HG03095 (cell line): Measurements from ENCODE around the gene PAX5.

Source experiments
- ATAC-seq: cut with Tn5 transposase; IDR thresholded peaks from one replicate; pipeline ENCODE4 v1.9.1; 2021; ENCODE audit warnings: moderate library complexity; ENCODE audit not compliant: unreplicated experiment

The PAX5 gene

DNA sequence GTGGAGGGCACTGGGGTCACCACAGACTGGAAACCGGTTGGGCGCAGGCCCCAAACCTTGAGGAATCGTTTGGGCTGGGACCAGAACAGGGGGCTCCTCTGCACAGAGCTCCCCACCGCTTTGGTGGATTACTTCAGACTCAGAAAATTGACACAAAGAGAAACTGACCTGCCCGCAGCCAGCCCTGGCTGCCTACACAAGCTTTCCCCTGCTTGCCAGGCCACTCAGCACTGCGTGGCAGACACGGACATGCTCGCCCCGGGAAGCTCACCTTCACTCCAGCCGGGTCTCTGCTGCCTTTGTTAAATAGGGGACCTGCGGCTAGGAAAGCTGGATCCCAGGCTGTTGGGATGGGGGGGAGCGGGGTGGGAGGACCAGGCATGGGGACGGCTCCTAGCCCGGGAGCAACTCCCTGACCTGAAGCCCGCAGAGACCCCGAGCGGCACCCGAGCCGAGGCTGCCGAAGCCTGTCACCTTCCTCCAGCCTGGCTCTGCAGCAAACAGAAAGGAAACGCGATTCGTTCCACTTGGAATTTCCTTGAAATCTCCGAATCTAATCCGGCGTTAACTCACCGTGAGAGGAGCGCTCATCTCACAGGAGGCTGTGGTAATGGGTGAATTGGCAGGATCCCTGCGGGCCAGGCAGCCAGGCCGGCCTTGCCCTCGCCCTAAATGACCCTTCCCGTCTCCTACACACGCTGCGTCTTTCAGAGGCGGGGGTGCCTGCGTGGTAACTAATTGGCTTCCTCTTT is 8.8 kb downstream of the PAX5 start:
- no peak for ATAC-seq

DNA sequence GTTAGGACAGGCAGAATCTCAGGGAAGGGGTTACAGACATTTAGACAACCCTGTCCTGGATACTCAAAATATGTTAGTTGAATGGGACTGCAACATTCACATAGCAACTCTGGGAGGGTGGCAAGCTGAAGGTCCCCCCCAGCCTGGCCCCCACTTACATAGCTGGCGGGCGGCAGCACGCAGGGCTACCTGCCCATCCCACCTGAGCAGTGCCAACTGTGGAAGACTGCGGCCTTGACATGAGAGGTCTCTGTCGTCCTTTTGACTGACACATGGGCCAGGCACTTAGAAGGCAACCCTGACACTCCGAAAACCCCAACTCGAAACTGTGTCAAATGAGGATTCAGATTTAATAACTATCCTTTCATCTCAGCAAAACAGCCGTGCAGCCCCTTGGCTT is 16.5 kb downstream of the PAX5 start:
- no peak for ATAC-seq

DNA sequence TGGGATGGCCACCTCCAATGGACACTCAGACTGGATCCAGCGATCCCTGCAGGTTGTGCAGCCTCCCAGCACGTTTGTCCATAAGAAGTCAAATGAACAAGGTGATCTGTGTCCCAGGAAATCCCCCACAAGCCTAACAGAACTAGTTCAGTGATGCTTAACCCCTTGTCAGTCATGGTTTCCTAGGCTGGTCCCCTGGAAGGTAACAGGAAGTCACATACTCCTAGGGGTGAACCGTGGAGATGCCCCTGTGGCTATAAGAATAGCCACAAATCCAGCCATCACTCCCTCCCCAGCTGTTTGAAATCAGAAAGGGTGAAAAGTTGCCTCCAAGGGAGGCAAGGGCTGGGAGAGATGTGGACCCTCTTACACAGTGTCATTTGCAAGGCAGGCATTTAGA is 22.5 kb downstream of the PAX5 start:
- no peak for ATAC-seq

GRCh38 chr9:37010976-37011375 is 23.1 kb downstream of the PAX5 start:
- no peak for ATAC-seq

DNA sequence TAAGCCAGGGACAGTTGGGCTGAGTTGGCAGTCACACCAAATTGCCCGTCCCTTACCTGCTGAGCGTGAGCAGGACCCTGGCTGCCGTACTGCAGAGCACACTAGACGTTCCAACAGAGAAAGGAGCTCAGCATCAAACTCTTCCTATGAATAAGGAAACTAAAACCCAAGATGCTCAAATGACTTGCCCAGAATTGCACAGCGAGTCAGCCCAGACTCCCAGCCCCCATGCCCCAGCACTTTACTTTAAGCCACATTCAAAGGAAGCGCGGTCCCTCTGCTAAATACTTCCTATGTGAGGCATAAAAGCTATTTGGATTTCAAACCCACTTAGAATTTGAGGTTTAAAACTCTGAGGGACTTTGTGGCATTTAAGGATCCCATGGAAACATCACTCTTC is 23.9 kb downstream of the PAX5 start:
- no peak for ATAC-seq

DNA sequence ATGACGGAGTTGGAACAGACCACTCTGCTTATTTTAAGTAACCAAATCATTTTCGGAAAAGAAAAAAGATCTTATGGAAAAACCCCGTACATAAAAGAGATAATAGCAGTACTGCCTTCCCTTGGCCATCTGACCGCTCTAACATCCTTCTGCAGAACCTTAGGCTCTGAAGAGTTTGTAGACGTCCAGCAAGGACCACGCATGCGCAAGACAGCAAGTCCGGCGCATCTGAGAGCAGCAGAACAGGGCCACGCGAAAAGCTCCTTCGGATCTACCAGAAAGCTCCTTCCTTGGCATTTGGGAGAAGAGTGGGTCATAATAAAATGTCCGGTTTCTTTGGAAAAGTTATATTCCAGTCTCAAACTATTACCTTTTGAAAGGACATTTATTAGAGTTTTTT is 26.8 kb downstream of the PAX5 start:
- ATAC-seq: no peak

DNA sequence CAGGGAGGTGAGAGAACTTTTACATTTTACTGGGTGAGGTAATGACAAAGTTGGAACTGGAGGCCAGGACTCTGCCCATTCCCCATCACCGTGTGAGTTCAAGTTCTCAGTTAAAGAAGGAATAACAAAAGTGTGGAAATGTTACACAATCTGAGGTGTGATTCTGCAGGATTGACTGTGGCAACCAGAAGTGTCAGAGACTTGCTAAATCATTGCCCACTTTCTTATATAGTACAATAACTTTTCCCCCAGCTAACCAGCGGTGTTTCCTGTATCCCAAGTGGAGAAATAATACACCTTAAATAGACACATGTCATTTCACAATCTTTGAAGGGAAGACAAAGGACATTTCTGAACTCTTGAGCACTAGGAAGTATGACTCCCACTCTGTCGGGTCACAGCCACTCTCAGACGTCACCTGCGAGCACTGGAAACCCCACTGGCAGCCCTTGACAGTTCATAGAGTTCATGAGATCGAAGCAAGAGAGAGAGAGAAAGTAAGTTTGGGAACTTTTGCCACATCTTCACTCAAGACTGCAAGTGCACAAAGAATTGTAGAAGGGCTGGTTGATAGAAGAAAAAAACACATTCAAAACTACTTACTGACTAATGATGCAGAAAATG is 28.4 kb downstream of the PAX5 start:
- ATAC-seq: no peak

GRCh38 chr9:37004424-37004935 is 29.6 kb downstream of the PAX5 start:
- ATAC-seq: no peak

DNA sequence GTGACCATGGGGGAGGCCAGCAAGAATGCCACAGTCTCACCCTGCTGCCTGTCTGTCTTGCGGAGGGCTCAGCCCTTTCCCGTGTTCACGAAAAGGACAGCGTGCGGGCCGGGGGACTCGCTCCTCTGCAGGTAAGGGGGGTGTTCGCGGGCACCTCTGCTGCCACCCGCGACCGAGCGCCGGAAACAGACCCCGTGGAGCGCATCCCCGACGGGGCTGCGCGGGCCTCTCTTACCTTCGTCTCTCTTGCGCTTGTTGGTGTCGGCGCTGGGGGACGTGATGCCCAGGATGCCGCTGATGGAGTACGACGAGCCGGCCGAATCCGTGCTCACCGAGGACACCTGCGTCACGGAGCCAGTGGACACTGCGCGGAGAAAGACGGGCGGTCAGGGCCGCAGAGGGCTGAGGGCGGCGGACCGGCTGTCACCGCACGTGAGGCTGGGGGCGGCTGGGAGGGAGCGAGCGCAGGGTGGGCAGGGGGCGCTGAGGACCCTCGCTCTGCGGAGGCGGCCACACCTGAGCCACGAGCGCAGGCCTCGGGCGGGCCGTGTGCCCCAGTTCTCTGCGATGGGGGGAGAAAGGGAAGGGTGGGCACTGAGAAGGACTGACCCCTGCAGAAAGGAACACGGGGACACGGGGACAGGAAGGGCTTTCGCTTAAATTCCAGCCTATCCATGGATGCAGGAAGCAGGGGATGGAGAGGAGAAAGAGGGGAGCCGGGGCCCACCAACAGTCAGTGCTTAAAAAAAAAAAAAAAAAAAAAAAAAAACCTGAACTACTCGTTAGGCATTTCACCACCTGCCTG is 31.5 kb downstream of the PAX5 start:
- no peak for ATAC-seq

DNA sequence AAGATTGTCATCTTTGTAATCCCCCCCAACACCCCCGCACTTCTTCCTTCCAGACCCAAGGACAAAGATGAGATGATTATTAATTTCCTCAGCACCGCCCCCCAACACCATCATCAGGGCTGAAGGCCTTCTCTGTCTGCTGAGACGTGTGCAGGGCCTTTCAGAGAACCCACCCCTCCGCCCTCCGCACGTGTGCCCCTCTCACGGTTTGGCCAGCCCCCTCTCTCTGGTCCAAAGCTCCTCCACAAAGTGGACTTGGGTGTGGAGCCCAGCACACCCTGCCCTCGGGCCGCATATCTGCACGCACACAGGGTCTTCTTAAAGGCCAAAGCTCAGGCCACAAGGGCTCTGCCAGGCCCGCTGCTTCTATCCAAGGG is 32.0 kb downstream of the PAX5 start:
- ATAC-seq: no peak

DNA sequence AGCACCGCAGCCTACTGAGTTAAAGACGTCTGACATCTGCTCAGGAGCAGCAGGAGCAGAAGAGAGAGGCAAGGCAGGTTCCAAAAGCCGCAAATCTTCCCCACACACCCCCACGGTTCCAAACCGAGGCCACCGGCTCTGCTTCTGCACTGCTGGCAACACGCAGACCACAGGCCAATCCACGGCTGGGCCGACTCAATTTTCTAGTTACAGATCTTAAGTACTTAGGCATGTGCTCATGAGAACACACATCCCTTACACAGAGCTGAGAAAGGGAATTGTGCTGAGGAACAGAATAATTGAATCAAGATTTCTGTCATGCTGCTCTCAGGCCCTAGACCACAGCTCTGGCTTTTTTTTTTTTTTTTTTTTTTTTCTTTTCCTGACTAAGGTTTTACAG is 32.6 kb downstream of the PAX5 start:
- ATAC-seq: no peak

GRCh38 chr9:36999728-37000333 is 34.2 kb downstream of the PAX5 start:
- no peak for ATAC-seq

DNA sequence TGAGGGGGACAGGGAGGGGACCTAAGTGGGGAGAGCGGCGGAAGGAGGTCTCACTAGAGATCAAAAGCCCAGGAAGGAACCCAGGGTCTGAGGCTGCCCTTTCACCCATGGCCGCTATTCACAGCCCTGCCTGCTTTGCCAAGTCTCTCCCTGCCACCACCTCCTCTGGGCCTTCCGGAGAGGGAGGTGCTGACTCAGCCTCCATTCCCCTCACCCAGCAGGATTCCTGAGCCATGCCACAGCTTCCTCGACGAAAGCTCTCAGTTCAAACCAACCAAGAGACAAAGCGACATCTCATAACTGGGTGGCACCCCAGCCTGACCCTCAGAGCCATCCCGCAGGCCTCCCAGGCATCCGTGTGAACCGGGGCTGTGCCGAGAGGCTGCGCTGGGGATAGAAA is 36.7 kb downstream of the PAX5 start:
- ATAC-seq: no peak

DNA sequence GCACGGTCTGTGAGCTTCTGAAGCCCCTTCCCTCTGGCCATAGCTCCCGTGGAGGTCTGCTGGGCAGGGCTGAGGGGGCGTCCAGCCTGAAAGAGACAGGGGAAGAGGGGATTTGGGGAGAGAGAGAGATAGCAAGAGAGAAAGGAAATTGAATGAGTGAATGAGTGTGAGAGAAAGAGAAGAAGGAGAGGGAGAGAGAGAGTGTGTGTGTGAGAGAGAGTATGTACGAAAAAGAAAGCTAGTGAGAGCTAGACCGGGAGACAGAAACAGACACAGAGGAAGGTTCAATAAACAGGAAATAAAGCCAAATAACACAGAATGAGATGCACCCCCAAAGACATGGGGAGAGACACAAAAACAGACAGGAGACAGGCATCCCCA is 37.4 kb downstream of the PAX5 start:
- ATAC-seq: no peak

- ATAC-seq: peak; percentile 25
Measured at GRCh38 chr9:36995927-36996705, 38.0 kb downstream of the PAX5 start.

GRCh38 chr9:36993933-36994764 is 39.9 kb downstream of the PAX5 start:
- peak; percentile 50 for ATAC-seq

- ATAC-seq: no peak
Measured at GRCh38 chr9:36992501-36993316, 41.4 kb downstream of the PAX5 start.

DNA sequence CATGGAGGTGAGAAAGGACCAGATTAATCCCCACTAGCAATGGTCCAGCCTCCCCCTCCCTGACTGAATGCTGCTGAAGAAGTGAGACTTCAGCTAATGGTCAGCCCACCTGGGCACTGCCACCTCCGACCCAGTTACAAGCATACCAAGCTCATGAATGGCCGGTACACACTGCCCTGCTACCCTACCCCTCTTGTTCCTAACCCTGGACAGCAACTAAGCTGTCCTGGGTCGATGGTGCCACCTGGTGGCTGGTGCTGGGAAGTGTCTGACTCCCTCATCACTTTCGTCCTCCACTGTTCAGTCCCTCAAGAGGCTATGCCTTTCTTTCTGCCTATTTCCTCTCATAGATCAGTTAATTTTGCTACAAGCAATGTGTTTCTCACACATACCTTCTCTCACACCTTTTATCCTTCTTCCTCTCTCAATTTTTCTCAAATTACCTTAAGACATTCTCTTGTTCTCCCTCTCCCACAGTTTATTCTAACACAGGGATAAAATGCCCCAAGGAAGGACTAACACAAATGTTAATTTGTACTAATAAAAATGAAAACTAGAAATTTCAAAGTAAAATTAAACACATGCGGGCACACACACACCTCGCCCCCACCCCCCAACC is 42.4 kb downstream of the PAX5 start:
- no peak for ATAC-seq

- no peak for ATAC-seq
Measured at GRCh38 chr9:36988848-36989247, 45.2 kb downstream of the PAX5 start.
